ENCODE measurements around the gene FANCF.

FANCF gene

DNA sequence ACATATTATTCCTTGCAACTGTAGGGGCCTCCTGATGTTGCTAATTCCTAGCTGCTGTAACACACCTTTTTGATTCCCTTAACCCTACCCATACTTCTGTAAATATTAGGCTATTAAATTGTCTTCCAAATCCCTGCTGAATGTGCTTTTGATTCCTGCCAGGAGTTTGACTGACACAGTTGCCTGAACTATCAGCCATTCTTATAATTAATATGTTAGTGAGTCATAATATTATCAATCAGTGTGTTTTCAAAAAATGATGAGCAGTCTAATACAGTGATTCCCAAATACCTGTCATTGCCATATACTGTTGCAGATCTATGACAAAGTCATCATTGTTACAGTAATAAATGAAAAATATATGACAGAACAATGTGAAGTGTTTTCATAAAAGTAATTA lies 15.9 kb upstream of the FANCF start:
- no peak for DNase-seq (ENCODE audit: extremely low spot score)
- POLR2A ChIA-PET, result no interaction called here
- CTCF ChIA-PET, result no interaction called here
- no peak for TF ChIP-seq TARDBP (IDR thresholded peaks at IDR 0.05)
- TF ChIP-seq LEF1 (IDR thresholded peaks at IDR 0.05; ENCODE audit: borderline replicate concordance), result no peak
- no peak for TF ChIP-seq SUZ12 (IDR thresholded peaks at IDR 0.05)
- no peak for TF ChIP-seq BHLHE40 (IDR thresholded peaks at IDR 0.05; ENCODE audit: borderline replicate concordance)

DNA sequence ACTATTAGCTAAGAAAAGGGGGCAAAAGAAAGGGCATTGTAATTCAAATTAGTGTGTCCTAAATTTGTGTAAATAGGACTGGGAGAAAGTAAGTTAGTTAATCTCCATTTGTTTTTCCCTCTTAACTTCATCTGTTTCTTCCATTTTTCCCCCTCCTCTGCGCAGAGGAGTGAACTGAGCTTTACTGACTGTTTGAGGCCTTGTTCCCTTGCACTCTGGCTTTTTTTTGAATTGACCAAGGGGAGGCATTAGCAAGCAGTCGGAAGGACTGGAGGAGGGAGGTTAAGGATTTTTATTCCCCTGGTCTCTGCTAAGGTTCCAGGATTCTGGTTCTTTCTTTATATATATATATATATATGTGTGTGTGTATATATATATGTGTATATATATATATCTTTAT lies 15.2 kb upstream of the FANCF start:
- ChIA-PET POLR2A (no interaction called here), CTCF (no interaction called here)
- TF ChIP-seq FOXM1 (IDR thresholded peaks at IDR 0.05; ENCODE audit: borderline replicate concordance) (no peak), CTBP1 (IDR thresholded peaks at IDR 0.05; ENCODE audit: borderline replicate concordance) (no peak), FOXA1 (IDR thresholded peaks at IDR 0.05) (no peak), BHLHE40 (IDR thresholded peaks at IDR 0.05; ENCODE audit: borderline replicate concordance) (no peak), ELF4 (IDR thresholded peaks at IDR 0.05) (no peak), HDGF (IDR thresholded peaks at IDR 0.05; ENCODE audit: borderline replicate concordance) (no peak), FOXK2 (IDR thresholded peaks at IDR 0.05) (no peak), LEF1 (IDR thresholded peaks at IDR 0.05; ENCODE audit: borderline replicate concordance) (no peak), ARNT (IDR thresholded peaks at IDR 0.05) (no peak)
- TF ChIP-seq, protein P1, sequence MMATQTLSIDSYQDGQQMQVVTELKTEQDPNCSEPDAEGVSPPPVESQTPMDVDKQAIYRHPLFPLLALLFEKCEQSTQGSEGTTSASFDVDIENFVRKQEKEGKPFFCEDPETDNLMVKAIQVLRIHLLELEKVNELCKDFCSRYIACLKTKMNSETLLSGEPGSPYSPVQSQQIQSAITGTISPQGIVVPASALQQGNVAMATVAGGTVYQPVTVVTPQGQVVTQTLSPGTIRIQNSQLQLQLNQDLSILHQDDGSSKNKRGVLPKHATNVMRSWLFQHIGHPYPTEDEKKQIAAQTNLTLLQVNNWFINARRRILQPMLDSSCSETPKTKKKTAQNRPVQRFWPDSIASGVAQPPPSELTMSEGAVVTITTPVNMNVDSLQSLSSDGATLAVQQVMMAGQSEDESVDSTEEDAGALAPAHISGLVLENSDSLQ (IDR thresholded peaks at IDR 0.05), result no peak
- DNase-seq (ENCODE audit: extremely low spot score), result no peak

DNA sequence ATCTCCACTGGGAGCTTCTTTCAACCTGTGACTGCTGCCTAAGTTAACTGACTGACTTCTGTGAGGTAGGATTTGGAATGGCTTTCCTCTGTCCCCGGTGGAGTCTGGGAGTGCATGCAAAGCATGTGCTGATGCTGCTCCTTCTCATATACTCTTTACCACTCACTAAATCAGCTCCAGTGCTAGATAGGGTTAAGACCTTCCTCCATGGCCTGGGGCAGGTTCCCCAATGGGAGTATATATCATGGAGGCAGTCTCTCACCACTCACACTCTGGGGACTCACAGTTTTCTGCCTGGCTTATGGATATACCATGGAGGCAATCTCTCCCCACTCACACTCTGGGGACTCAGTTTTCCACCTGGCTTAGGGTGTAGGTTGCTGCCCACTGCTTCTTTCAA lies 10.1 kb upstream of the FANCF start:
- ChIA-PET CTCF (no interaction called here), POLR2A (no interaction called here)
- TF ChIP-seq ARNT (IDR thresholded peaks at IDR 0.05) (no peak), HDGF (IDR thresholded peaks at IDR 0.05; ENCODE audit: borderline replicate concordance) (no peak), CTBP1 (IDR thresholded peaks at IDR 0.05; ENCODE audit: borderline replicate concordance) (no peak), FOXK2 (IDR thresholded peaks at IDR 0.05) (no peak)
- no peak for DNase-seq (ENCODE audit: extremely low spot score)

DNA sequence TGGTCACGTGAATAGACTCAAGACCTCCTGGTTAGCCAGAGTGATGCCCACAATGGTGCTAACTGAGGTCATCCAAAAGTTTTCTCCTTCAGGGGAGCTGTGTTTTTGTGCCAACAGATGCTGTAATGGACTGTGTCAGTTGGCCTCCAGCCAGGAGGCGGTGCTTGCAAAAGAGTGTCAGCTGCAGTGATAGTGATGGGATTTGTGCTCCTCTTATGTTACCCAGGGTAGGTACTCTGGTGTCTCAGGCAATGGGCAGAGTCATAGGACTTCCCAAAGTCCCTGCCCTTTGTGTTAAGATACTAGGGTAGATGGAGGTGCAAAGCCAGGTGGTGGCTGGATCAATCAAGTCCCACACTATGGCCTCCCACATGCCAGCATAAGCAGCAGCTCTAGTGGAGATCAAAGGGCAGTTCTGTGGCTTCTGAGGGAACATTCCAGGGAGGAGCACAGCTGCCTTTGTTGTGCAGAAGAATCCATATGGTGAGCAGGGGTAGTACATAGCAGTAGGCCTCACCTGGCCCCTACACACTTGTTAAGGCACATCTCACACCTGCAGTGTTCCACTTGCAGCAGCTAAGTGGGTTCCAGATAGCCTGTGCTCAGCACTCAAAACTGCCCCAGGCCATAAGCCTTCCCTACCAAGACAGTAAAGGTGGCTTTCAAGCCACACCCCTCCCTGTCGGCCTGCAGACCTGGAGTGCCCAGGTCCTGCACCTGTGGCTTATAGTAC lies 9.4 kb upstream of the FANCF start:
- DNase-seq (ENCODE audit: extremely low spot score), result no peak
- ChIA-PET CTCF (no interaction called here), POLR2A (no interaction called here)
- TF ChIP-seq SUZ12 (IDR thresholded peaks at IDR 0.05) (no peak), CTBP1 (IDR thresholded peaks at IDR 0.05; ENCODE audit: borderline replicate concordance) (no peak), LEF1 (IDR thresholded peaks at IDR 0.05; ENCODE audit: borderline replicate concordance) (no peak), ELF4 (IDR thresholded peaks at IDR 0.05) (no peak), ZNF384 (IDR thresholded peaks at IDR 0.05) (no peak), FOXM1 (IDR thresholded peaks at IDR 0.05; ENCODE audit: borderline replicate concordance) (no peak), SP1 (IDR thresholded peaks at IDR 0.05) (no peak), FOXK2 (IDR thresholded peaks at IDR 0.05) (no peak), HDGF (IDR thresholded peaks at IDR 0.05; ENCODE audit: borderline replicate concordance) (no peak), TARDBP (IDR thresholded peaks at IDR 0.05) (no peak), NFRKB (IDR thresholded peaks at IDR 0.05) (no peak), ARNT (IDR thresholded peaks at IDR 0.05) (no peak), FOXA1 (IDR thresholded peaks at IDR 0.05) (no peak), BHLHE40 (IDR thresholded peaks at IDR 0.05; ENCODE audit: borderline replicate concordance) (no peak), L3MBTL2 (conservative IDR thresholded peaks at IDR 0.05) (no peak)
- TF ChIP-seq, protein P1 (IDR thresholded peaks at IDR 0.05), result no peak

DNA sequence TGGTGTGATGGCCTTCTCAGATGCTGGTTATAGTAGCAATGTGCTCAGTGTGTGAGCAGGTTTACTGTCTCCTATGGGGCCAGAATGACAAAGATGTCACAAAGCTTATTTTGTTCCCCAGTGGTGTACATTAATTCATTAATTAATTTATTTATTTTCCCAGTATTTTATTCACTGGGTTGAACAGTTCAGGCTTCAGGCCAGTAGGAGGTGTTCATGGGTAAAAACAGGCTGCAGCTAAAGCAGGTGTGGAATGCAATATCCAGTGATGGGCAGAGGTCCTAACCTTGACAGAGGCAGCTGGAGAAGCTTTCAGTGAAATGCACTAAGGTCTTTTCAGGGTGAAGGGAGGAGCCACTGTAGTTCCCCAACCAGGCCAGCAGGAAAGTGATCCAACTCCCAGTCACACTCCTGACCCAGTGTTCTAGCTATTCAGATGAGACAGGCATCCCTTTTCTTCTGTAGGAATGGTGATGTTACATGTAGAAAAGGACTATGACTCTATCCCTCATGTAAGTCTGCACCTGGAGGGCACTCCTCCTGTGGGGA lies 7.8 kb upstream of the FANCF start:
- CTCF ChIA-PET, result no interaction called here
- no peak for TF ChIP-seq FOXA1 (IDR thresholded peaks at IDR 0.05)
- TF ChIP-seq L3MBTL2 (conservative IDR thresholded peaks at IDR 0.05), result no peak
- TF ChIP-seq ARNT (IDR thresholded peaks at IDR 0.05), result no peak
- TF ChIP-seq FOXK2 (IDR thresholded peaks at IDR 0.05), result no peak
- TF ChIP-seq TARDBP (IDR thresholded peaks at IDR 0.05), result no peak
- no peak for TF ChIP-seq BHLHE40 (IDR thresholded peaks at IDR 0.05; ENCODE audit: borderline replicate concordance)
- TF ChIP-seq ZNF384 (IDR thresholded peaks at IDR 0.05), result no peak
- TF ChIP-seq LEF1 (IDR thresholded peaks at IDR 0.05; ENCODE audit: borderline replicate concordance), result no peak
- no peak for TF ChIP-seq CTBP1 (IDR thresholded peaks at IDR 0.05; ENCODE audit: borderline replicate concordance)
- no peak for TF ChIP-seq FOXM1 (IDR thresholded peaks at IDR 0.05; ENCODE audit: borderline replicate concordance)
- no peak for TF ChIP-seq SP1 (IDR thresholded peaks at IDR 0.05)
- TF ChIP-seq SUZ12 (IDR thresholded peaks at IDR 0.05), result no peak
- TF ChIP-seq, protein P1 (IDR thresholded peaks at IDR 0.05), result no peak
- no peak for DNase-seq (ENCODE audit: extremely low spot score)
- POLR2A ChIA-PET, result no interaction called here

DNA sequence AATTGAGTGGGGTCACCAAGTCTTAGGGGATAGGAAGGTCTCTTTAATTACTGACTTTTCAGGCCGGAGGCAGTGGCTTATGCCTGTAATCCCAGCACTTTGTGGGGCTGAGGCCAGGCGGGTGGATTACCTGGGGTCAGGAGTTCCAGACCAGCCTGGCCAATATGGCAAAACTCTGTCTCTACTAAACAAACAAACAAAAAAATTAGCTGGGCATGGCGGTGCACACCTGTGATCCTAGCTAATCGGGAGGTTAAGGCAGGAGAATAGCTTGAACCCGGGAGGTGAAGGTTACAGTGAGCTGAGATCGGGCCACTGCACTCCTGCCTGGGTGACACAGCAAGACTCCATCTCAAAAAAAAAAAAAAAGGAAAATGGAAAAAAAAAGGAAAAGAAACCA lies 1.8 kb upstream of the FANCF start:
- no peak for TF ChIP-seq ZNF384 (IDR thresholded peaks at IDR 0.05)
- no peak for TF ChIP-seq HDGF (IDR thresholded peaks at IDR 0.05; ENCODE audit: borderline replicate concordance)
- no peak for TF ChIP-seq SUZ12 (IDR thresholded peaks at IDR 0.05)
- TF ChIP-seq NFRKB (IDR thresholded peaks at IDR 0.05), result no peak
- no peak for TF ChIP-seq FOXK2 (IDR thresholded peaks at IDR 0.05)
- no peak for TF ChIP-seq ARNT (IDR thresholded peaks at IDR 0.05)
- no peak for TF ChIP-seq FOXA1 (IDR thresholded peaks at IDR 0.05)
- TF ChIP-seq FOXM1 (IDR thresholded peaks at IDR 0.05; ENCODE audit: borderline replicate concordance), result no peak
- TF ChIP-seq TARDBP (IDR thresholded peaks at IDR 0.05), result no peak
- TF ChIP-seq, protein P1 (IDR thresholded peaks at IDR 0.05), result no peak
- TF ChIP-seq SP1 (IDR thresholded peaks at IDR 0.05), result no peak
- TF ChIP-seq LEF1 (IDR thresholded peaks at IDR 0.05; ENCODE audit: borderline replicate concordance), result no peak
- TF ChIP-seq BHLHE40 (IDR thresholded peaks at IDR 0.05; ENCODE audit: borderline replicate concordance), result no peak
- no peak for TF ChIP-seq L3MBTL2 (conservative IDR thresholded peaks at IDR 0.05)
- POLR2A ChIA-PET, result no interaction called here
- CTCF ChIA-PET, result no interaction called here
- DNase-seq (ENCODE audit: extremely low spot score), result no peak

Measured in HEK293T (cell line).